HCT116 (cell line): ENCODE results near the gene SPCS3. TPM values are rescaled to one million over a fixed set of nuclear protein-coding genes. Genes with fewer than 3 reads are reported as not detected.

Experiments used
- ATAC-seq: fragments of 200-7000 bp; cut with Tn5 transposase; 2 replicates; pipeline ENCODE4 v1.9.1; 2020; ENCODE audit warnings: mild to moderate bottlenecking, moderate library complexity
- BruUV-seq: library from RNA; stranded (reverse); fragments of 400-500 nt; replicated peaks from 2 replicates; lab custom pipeline; 2021; lab: Mats Ljungman, UMichigan
- CTCF ChIA-PET: fragments of 300-600 bp; sonication (Branson Sonifier 250); formaldehyde crosslinking; loops from one replicate; lab custom pipeline; 2021; ENCODE audit warnings: antibody characterized with exemption; lab: Charles Lee
- POLR2A ChIA-PET: fragments of 300-600, 350-600 bp; sonication (Branson Sonifier 250); formaldehyde crosslinking; loops from one replicate; lab custom pipeline; 2021; ENCODE audit warnings: antibody characterized with exemption; lab: Charles Lee
- RAD21 ChIA-PET, 2 experiments: fragments of 300-600 bp; sonication (Branson Sonifier 250); formaldehyde crosslinking; loops; one replicate each; lab custom pipeline; 2023; ENCODE audit warnings: low total read pairs in 2 of 2; ENCODE audit not compliant: uncharacterized antibody in 2 of 2, unreplicated experiment in 2 of 2, low non-redundant PET in 1 of 2; lab: Charles Lee
- DNase-seq: peaks from one replicate; pipeline ENCODE4 v3.0.0-alpha.2; 2010; ENCODE audit warnings: low read depth, low spot score
- H2AFZ ChIP-seq: fragments of 200-600 bp; shearing (Covaris generic), sonication (generic); 2 replicates; pipeline ENCODE4 v1.6.1; 2017; ENCODE audit warnings: low read depth, mixed run types, mixed read lengths, antibody characterized with exemption, low read length; ENCODE audit not compliant: poor library complexity, severe bottlenecking
- H3K27ac ChIP-seq: 2 replicates; pipeline ENCODE4 v1.5.1; 2012; ENCODE audit warnings: low read depth, low read length
- H3K27me3 ChIP-seq: fragments of 200-600 bp; sonication (generic); 2 replicates; pipeline ENCODE4 v1.6.1; 2016; ENCODE audit warnings: mixed run types, low read length, mixed read lengths; ENCODE audit not compliant: insufficient read depth
- H3K36me3 ChIP-seq, 2 experiments: fragments of 200-500 bp in 1 of 2; fragments of 200-600 bp in 1 of 2; sonication (Bioruptor generic) in 1 of 2; sonication (generic) in 1 of 2; 2 replicates each; pipeline versions ENCODE4 v1.5.1 to v1.6.1; 2014 to 2016; ENCODE audit warnings: low read length in 2 of 2, inconsistent platforms in 1 of 2, mixed read lengths in 1 of 2, mixed run types in 1 of 2; ENCODE audit not compliant: insufficient read depth in 2 of 2, control insufficient read depth in 1 of 2
- H3K4me1 ChIP-seq, 2 experiments: fragments of 200-600 bp in 1 of 2; sonication (generic) in 1 of 2; 2 replicates each; pipeline versions ENCODE4 v1.5.1 to v1.6.1; 2012 to 2017; ENCODE audit warnings: low read length in 2 of 2, inconsistent platforms in 1 of 2, mild to moderate bottlenecking in 1 of 2, mixed read lengths in 1 of 2, mixed run types in 1 of 2, moderate library complexity in 1 of 2; ENCODE audit not compliant: insufficient read depth in 2 of 2, control insufficient read depth in 1 of 2
- H3K4me2 ChIP-seq: fragments of 200-600 bp; sonication (generic); 2 replicates; pipeline ENCODE4 v1.6.1; 2017; ENCODE audit warnings: mixed run types, low read length, mixed read lengths
- H3K4me3 ChIP-seq, 2 experiments: fragments of 200-600 bp in 1 of 2; sonication (generic) in 1 of 2; replicated peaks in 1 of 2; 2 replicates each; pipeline ENCODE4 v1.5.1; 2011 to 2016; ENCODE audit warnings: low read length in 2 of 2, control low read depth in 1 of 2, low read depth in 1 of 2, mild to moderate bottlenecking in 1 of 2, mixed read lengths in 1 of 2, mixed run types in 1 of 2
- H3K79me2 ChIP-seq: fragments of 200-600 bp; sonication (generic); 2 replicates; pipeline ENCODE4 v1.6.1; 2017; ENCODE audit warnings: mild to moderate bottlenecking, mixed run types, low read length, moderate library complexity, mixed read lengths; ENCODE audit not compliant: insufficient read depth
- H3K9ac ChIP-seq: fragments of 200-600 bp; sonication (generic); 2 replicates; pipeline ENCODE4 v1.6.1; 2016; ENCODE audit warnings: low read length, mixed read lengths
- H3K9me2 ChIP-seq: fragments of 200-600 bp; sonication (generic), shearing (Covaris generic); 2 replicates; pipeline ENCODE4 v1.6.1; 2017; ENCODE audit warnings: mixed run types, mild to moderate bottlenecking, moderate library complexity; ENCODE audit not compliant: insufficient read depth
- H3K9me3 ChIP-seq, 2 experiments: fragments of 200-500 bp in 1 of 2; fragments of 200-600 bp in 1 of 2; sonication (Bioruptor generic) in 1 of 2; sonication (generic) in 1 of 2; 2 replicates each; pipeline ENCODE4 v1.6.1; 2014 to 2017; ENCODE audit warnings: low read length in 2 of 2, mixed read lengths in 2 of 2, inconsistent platforms in 1 of 2, low read depth in 1 of 2, mild to moderate bottlenecking in 1 of 2, mixed run types in 1 of 2, moderate library complexity in 1 of 2; ENCODE audit not compliant: control insufficient read depth in 1 of 2, insufficient read depth in 1 of 2
- H4K20me1 ChIP-seq: fragments of 200-600 bp; sonication (generic), shearing (Covaris generic); 2 replicates; pipeline ENCODE4 v1.6.1; 2017; ENCODE audit warnings: mixed run types, mild to moderate bottlenecking, moderate library complexity; ENCODE audit not compliant: insufficient read depth
- EZH2phosphoT487 ChIP-seq: fragments of 200-600 bp; IDR thresholded peaks from 2 replicates; pipeline ENCODE4 v1.6.1; 2018; ENCODE audit warnings: antibody characterized with exemption, borderline replicate concordance
- POLR2A ChIP-seq: IDR thresholded peaks from 2 replicates; pipeline ENCODE4 v1.7.0; 2011; ENCODE audit warnings: borderline replicate concordance; ENCODE audit not compliant: insufficient read depth, insufficient read length; ENCODE audit errors: extremely low read depth
- POLR2AphosphoS5 ChIP-seq: IDR thresholded peaks from 2 replicates; pipeline ENCODE4 v1.6.1; 2011; ENCODE audit warnings: mild to moderate bottlenecking, low read depth, low read length, moderate library complexity
- SIN3A ChIP-seq: IDR thresholded peaks from 2 replicates; pipeline ENCODE4 v1.6.1; 2012; ENCODE audit warnings: low read depth
- SRF ChIP-seq: IDR thresholded peaks from 2 replicates; pipeline ENCODE4 v1.6.1; 2012; ENCODE audit warnings: low read depth
- YY1 ChIP-seq: IDR thresholded peaks from 2 replicates; pipeline ENCODE4 v1.6.1; 2011; ENCODE audit warnings: low read length, low read depth, moderate library complexity, mild to moderate bottlenecking; ENCODE audit not compliant: insufficient replicate concordance; ENCODE audit errors: extremely low read depth
- ZFX ChIP-seq: fragments of 450-650 bp; IDR thresholded peaks from 2 replicates; pipeline ENCODE4 v1.6.1; 2017
- intact Hi-C: fragments of 100-400 bp; cut with micrococcal nuclease; formaldehyde crosslinking; loops from 2 replicates; pipeline ENCODE4 v1.10.0; 2022
- total RNA-seq: library from RNA; stranded (reverse); gene quantifications from one replicate; pipeline ENCODE4 v1.2.1, GENCODE V29; 2021; ENCODE audit not compliant: unreplicated experiment
- TF ChIP-seq, protein P1 (sequence below): IDR thresholded peaks from 2 replicates; pipeline ENCODE4 v1.6.1; 2011; ENCODE audit warnings: mild to moderate bottlenecking, low read length, moderate library complexity; ENCODE audit not compliant: insufficient replicate concordance; ENCODE audit errors: extremely low read depth

Gene SPCS3
- total RNA-seq, 1 experiment from 2014 or later: 135 TPM

DNA sequence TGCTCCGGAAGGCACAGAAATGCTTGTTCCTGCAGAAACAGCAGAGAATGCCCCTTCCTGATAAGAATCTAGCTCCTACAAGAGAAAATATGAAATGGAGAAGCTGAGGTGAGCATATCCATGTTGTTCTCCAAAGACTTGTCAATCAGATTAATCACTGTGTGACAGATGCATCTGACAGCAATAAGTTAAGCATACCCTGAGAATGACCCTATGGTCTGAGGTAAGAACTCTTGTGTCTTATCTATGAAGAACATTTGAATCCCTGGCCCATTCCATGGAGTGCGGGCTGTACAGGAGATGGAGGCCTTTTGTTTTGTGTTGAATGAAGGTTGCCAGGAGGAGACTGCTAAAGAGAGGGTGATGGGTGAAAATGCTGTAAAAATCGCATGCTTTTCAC is 29.2 kb upstream of the SPCS3 start:
- no peak for TF ChIP-seq SIN3A
- TF ChIP-seq POLR2A: no peak
- no peak for TF ChIP-seq POLR2AphosphoS5
- TF ChIP-seq, protein P1, sequence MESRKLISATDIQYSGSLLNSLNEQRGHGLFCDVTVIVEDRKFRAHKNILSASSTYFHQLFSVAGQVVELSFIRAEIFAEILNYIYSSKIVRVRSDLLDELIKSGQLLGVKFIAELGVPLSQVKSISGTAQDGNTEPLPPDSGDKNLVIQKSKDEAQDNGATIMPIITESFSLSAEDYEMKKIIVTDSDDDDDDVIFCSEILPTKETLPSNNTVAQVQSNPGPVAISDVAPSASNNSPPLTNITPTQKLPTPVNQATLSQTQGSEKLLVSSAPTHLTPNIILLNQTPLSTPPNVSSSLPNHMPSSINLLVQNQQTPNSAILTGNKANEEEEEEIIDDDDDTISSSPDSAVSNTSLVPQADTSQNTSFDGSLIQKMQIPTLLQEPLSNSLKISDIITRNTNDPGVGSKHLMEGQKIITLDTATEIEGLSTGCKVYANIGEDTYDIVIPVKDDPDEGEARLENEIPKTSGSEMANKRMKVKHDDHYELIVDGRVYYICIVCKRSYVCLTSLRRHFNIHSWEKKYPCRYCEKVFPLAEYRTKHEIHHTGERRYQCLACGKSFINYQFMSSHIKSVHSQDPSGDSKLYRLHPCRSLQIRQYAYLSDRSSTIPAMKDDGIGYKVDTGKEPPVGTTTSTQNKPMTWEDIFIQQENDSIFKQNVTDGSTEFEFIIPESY: no peak
- TF ChIP-seq EZH2phosphoT487: no peak
- Histone ChIP-seq H3K4me3 (no peak overlapping the region), H3K79me2 (no peaks in the 10 kb centered on the region), H3K27ac (no peak overlapping the region), H2AFZ (no peak overlapping the region), H3K9me2 (no peaks in the 10 kb centered on the region), H3K27me3 (no peaks in the 10 kb centered on the region), H3K9ac (no peak overlapping the region), H3K36me3 (no peaks in the 10 kb centered on the region), H3K4me2 (no peak overlapping the region), H3K4me1 (no peaks in the 10 kb centered on the region), H3K9me3 (no peaks in the 10 kb centered on the region), H4K20me1 (no peaks in the 10 kb centered on the region)
- RAD21 ChIA-PET: no interaction called here
- POLR2A ChIA-PET: no interaction called here
- no TSS peak for BruUV-seq
- CTCF ChIA-PET: no interaction called here
- DNase-seq (no peak), ATAC-seq (no peak)
- intact Hi-C loops: no loop called here

DNA sequence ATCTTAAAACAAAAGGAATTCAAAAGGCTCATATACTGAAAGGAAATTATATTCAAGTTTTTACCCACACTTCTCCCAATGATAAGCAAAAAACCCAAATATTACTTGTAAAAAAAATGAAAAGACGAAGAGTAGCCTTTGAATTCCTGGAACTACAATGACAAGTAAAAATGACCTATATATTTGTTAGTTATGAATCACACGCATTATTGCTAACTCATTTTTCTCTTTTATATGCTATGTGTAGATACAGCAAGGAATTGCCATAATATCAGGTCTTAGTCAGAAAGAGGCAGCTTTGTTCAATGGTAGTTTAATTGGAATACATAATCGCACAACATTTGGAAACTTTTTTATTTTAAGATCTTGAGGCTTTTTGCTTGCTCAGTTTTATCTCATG is 28.0 kb upstream of the SPCS3 start:
- POLR2A ChIA-PET: no interaction called here
- no peaks in the 10 kb centered on the region for H4K20me1 ChIP-seq
- no peak overlapping the region for H3K9ac ChIP-seq
- BruUV-seq: no TSS peak
- no peak overlapping the region for H3K4me2 ChIP-seq
- intact Hi-C loops: no loop called here
- H3K27me3 ChIP-seq: no peaks in the 10 kb centered on the region
- no peak overlapping the region for H3K4me3 ChIP-seq
- RAD21 ChIA-PET: no interaction called here
- no peaks in the 10 kb centered on the region for H3K9me3 ChIP-seq
- DNase-seq: no peak
- no peak overlapping the region for H3K27ac ChIP-seq
- no peaks in the 10 kb centered on the region for H3K9me2 ChIP-seq
- no peak for ATAC-seq
- TF ChIP-seq ZFX (no peak), SRF (no peak), YY1 (no peak)
- TF ChIP-seq, protein P1: no peak
- TF ChIP-seq, all 23 proteins: peak for 0
- no peaks in the 10 kb centered on the region for H3K36me3 ChIP-seq
- no peaks in the 10 kb centered on the region for H3K79me2 ChIP-seq
- no peak overlapping the region for H2AFZ ChIP-seq
- CTCF ChIA-PET: no interaction called here
- H3K4me1 ChIP-seq: no peaks in the 10 kb centered on the region
